Rectal smooth muscle tissue (tissue), 1 donor: ENCODE results near the gene MFSD6.

Source experiments
- H3K27ac ChIP-seq: one replicate; pipeline ENCODE4 v1.7.0; 2013; ENCODE audit warnings: low read depth, low read length, inconsistent platforms
- H3K27me3 ChIP-seq: one replicate; pipeline ENCODE4 v1.7.0; 2013; ENCODE audit warnings: low read length; ENCODE audit not compliant: control insufficient read depth, insufficient read depth
- H3K36me3 ChIP-seq: one replicate; pipeline ENCODE4 v1.7.0; 2013; ENCODE audit warnings: low read length; ENCODE audit not compliant: control insufficient read depth, insufficient read depth
- H3K4me1 ChIP-seq: one replicate; pipeline ENCODE4 v1.7.0; 2013; ENCODE audit warnings: low read length; ENCODE audit not compliant: control insufficient read depth, insufficient read depth
- H3K4me3 ChIP-seq: one replicate; pipeline ENCODE4 v1.7.0; 2013; ENCODE audit warnings: low read length
- H3K9ac ChIP-seq: one replicate; pipeline ENCODE4 v1.7.0; 2013; ENCODE audit warnings: low read length

The MFSD6 gene

GRCh38 chr2:190534310-190535120 lies 126.4 kb downstream of the MFSD6 start, which contains the start of gene NEMP2:
Gene NEMP2 (minus strand): TSS chr2:190534722. CDS start chr2:190534655, 67 bp downstream.
- Histone ChIP-seq H3K4me1 (peaks cover 12% of the 10 kb centered on the region), H3K27me3 (no peaks in the 10 kb centered on the region), H3K9ac (peak within 1 kb of the TSS; percentile 88), H3K27ac (peak within 1 kb of the TSS; percentile 99), H3K36me3 (no peaks in the 10 kb centered on the region), H3K4me3 (peak within 1 kb of the TSS; percentile 92)

- Histone ChIP-seq H3K4me3 (peak overlapping the region; percentile 92), H3K27me3 (no peaks in the 10 kb centered on the region), H3K9ac (peak overlapping the region; percentile 85), H3K27ac (peak overlapping the region; percentile 99), H3K4me1 (peaks cover 12% of the 10 kb centered on the region), H3K36me3 (no peaks in the 10 kb centered on the region)
Observed at GRCh38 chr2:190535121-190535439, 126.9 kb downstream of the MFSD6 start.

- H3K4me1 ChIP-seq = peaks cover 12% of the 10 kb centered on the region
- H3K27ac ChIP-seq = peak overlapping the region; percentile 99
- no peaks in the 10 kb centered on the region for H3K27me3 ChIP-seq
- no peaks in the 10 kb centered on the region for H3K36me3 ChIP-seq
- peak overlapping the region; percentile 92 for H3K4me3 ChIP-seq
- no peak overlapping the region for H3K9ac ChIP-seq
Observed at GRCh38 chr2:190535586-190535985, 127.4 kb downstream of the MFSD6 start.

- Histone ChIP-seq H3K4me3 (no peak overlapping the region), H3K4me1 (peaks cover 12% of the 10 kb centered on the region), H3K36me3 (no peaks in the 10 kb centered on the region), H3K9ac (no peak overlapping the region), H3K27me3 (no peaks in the 10 kb centered on the region), H3K27ac (no peak overlapping the region)
Observed at GRCh38 chr2:190537765-190538164, 129.6 kb downstream of the MFSD6 start.

GRCh38 chr2:190538201-190538600 lies 130.0 kb downstream of the MFSD6 start:
- Histone ChIP-seq H3K27me3 (no peaks in the 10 kb centered on the region), H3K4me1 (peaks cover 11% of the 10 kb centered on the region), H3K27ac (no peak overlapping the region), H3K36me3 (no peaks in the 10 kb centered on the region), H3K9ac (no peak overlapping the region), H3K4me3 (no peak overlapping the region)

GRCh38 chr2:190540048-190540447 lies 131.9 kb downstream of the MFSD6 start:
- no peak overlapping the region for H3K9ac ChIP-seq
- H3K4me1 ChIP-seq = peaks cover 5% of the 10 kb centered on the region
- H3K4me3 ChIP-seq = no peak overlapping the region
- no peaks in the 10 kb centered on the region for H3K36me3 ChIP-seq
- H3K27ac ChIP-seq = no peak overlapping the region
- no peaks in the 10 kb centered on the region for H3K27me3 ChIP-seq

GRCh38 chr2:190545093-190545492 lies 136.9 kb downstream of the MFSD6 start:
- Histone ChIP-seq H3K4me3 (peak overlapping the region; percentile 30), H3K27ac (peak overlapping the region; percentile 22), H3K9ac (no peak overlapping the region)

GRCh38 chr2:190545555-190546385 lies 137.6 kb downstream of the MFSD6 start:
- no peaks in the 10 kb centered on the region for H3K36me3 ChIP-seq
- H3K4me1 ChIP-seq = peaks cover 2% of the 10 kb centered on the region
- H3K27ac ChIP-seq = peak overlapping the region; percentile 22
- no peaks in the 10 kb centered on the region for H3K27me3 ChIP-seq
- H3K9ac ChIP-seq = no peak overlapping the region
- peak overlapping the region; percentile 30 for H3K4me3 ChIP-seq

More at GRCh38 chr2:190545093-190545492, 136.9 kb downstream of the MFSD6 start:
- Histone ChIP-seq H3K4me1 (peaks cover 2% of the 10 kb centered on the region), H3K27me3 (no peaks in the 10 kb centered on the region), H3K36me3 (no peaks in the 10 kb centered on the region)

GRCh38 chr2:190546734-190547133 lies 138.6 kb downstream of the MFSD6 start:
- no peak overlapping the region for H3K9ac ChIP-seq
- no peak overlapping the region for H3K4me3 ChIP-seq
- peaks cover 2% of the 10 kb centered on the region for H3K4me1 ChIP-seq
- H3K36me3 ChIP-seq = no peaks in the 10 kb centered on the region
- no peaks in the 10 kb centered on the region for H3K27me3 ChIP-seq
- no peak overlapping the region for H3K27ac ChIP-seq

GRCh38 chr2:190547886-190548285 lies 139.7 kb downstream of the MFSD6 start:
- no peak overlapping the region for H3K4me3 ChIP-seq
- no peak overlapping the region for H3K27ac ChIP-seq
- no peaks in the 10 kb centered on the region for H3K36me3 ChIP-seq
- no peaks in the 10 kb centered on the region for H3K27me3 ChIP-seq
- H3K4me1 ChIP-seq = peaks cover 2% of the 10 kb centered on the region
- H3K9ac ChIP-seq = no peak overlapping the region

- Histone ChIP-seq H3K27ac (no peak overlapping the region), H3K4me3 (no peak overlapping the region), H3K36me3 (no peaks in the 10 kb centered on the region), H3K9ac (no peak overlapping the region), H3K27me3 (no peaks in the 10 kb centered on the region), H3K4me1 (peaks cover 2% of the 10 kb centered on the region)
Observed at GRCh38 chr2:190550137-190550536, 142.0 kb downstream of the MFSD6 start.
